Measurements from ENCODE around the gene ACSBG1. TPM values are rescaled to one million over a fixed set of nuclear protein-coding genes. Genes with fewer than 3 reads are reported as not detected.
A peak's percentile ranks its signal among the peaks of the same experiment; 100 is the strongest.

Gene ACSBG1
- total RNA-seq, 5 donors from 2014 or later (not counting 1 experiment from before 2014, with no cell fraction given): not detected

DNA sequence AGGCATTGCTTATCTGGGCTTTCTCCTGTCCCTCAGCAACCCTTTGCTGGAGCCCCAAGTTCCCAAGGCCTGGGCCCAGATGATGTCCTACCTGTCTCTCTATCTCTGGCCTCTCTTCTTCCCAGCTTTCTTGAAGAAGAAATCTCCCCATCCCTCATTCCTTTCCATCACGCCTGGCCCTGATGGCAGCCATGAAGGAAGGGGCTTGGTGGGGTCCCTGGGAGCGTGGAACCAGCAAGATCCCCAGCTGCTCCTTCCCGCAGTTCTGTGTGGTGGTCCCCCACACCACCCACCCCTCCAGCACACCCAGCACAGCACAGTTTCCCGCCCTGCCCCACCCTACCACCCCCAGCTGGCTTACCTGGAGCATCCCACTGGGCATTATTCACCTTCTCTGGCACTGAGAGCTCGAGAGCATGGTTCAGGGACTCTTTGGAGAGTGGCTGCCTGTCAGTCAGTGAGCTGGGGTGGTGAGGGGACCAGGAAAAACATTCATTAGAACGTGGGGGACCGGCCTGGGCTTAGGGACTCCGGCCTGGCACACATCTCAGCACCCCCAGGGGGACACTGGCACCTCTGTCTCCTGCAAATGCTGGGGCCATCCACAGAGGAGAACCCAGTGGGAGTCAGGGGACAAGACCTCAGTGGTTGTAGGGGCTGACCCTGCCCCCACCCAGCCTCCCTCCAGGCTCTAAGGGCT lies 26.6 kb downstream of the ACSBG1 start:
- ChIA-PET CTCF (no interaction called here), POLR2A (no interaction called here)
- H3K4me3 ChIP-seq (ENCODE audit: control insufficient read depth in 1 of 2, extremely low read depth in 1 of 2, low read length in 1 of 2): no peak overlapping the region
- Mint-ChIP-seq H3K27ac (no peak overlapping the region), H3K36me3 (no peaks in the 10 kb centered on the region), H3K27me3 (peaks cover 0 to 3% of the 10 kb centered on the region in 2 donors), H3K4me1 (no peaks in the 10 kb centered on the region), H3K9me3 (no peaks in the 10 kb centered on the region), H3K4me3 (no peak overlapping the region)
- DNase-seq (peak in 1 of 35 experiments; percentile 3), ATAC-seq (replicated peaks in 1 of 4) (no peak)
- H3K27me3 ChIP-seq (replicated peaks in 1 of 2; ENCODE audit: control insufficient read depth in 2 of 2, extremely low read depth in 1 of 2, insufficient read depth in 2 of 2, low read length in 1 of 2): peaks cover 0 to 23% of the 10 kb centered on the region in 2 experiments
- H3K4me1 ChIP-seq (ENCODE audit: control insufficient read depth in 1 of 2, extremely low read depth in 1 of 2, insufficient read depth in 2 of 2, low read length in 2 of 2): no peaks in the 10 kb centered on the region
- H3K27ac ChIP-seq (ENCODE audit: low read length): no peak overlapping the region
- H3K36me3 ChIP-seq (ENCODE audit: control insufficient read depth in 2 of 2, extremely low read depth in 1 of 2, insufficient read depth in 1 of 2, low read length in 1 of 2): no peaks in the 10 kb centered on the region
- WGBS (ENCODE audit: insufficient coverage): 100% methylated on average over 1 of the region's 8 CpGs
- no peaks in the 10 kb centered on the region for H3K9me3 ChIP-seq

DNA sequence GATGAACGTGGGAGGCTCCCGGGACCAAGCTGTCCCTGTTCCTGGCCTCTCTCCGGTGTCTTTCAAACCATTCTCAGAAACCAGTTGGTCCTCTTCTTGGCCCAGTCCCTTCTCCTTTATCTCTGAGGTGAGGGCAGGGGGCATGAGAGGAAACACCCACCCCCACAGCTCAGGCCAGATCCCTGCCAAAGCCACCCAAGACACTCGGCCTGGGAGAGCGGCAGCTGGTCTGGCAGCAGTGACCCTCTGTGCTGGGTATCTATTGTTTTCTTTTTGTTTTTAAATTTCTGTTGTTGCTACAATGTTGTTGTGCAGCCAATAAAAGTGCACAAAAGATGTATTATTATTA lies 27.3 kb downstream of the ACSBG1 start:
- no peak overlapping the region for H3K27ac ChIP-seq (ENCODE audit: low read length)
- Mint-ChIP-seq H3K4me1 (no peaks in the 10 kb centered on the region), H3K27ac (no peak overlapping the region), H3K9me3 (no peaks in the 10 kb centered on the region), H3K4me3 (no peak overlapping the region), H3K27me3 (no peaks in the 10 kb centered on the region), H3K36me3 (no peaks in the 10 kb centered on the region)
- H3K4me3 ChIP-seq (ENCODE audit: control insufficient read depth in 1 of 2, extremely low read depth in 1 of 2, low read length in 1 of 2): no peak overlapping the region
- POLR2A ChIA-PET: no interaction called here
- DNase-seq: no peak
- H3K36me3 ChIP-seq (ENCODE audit: control insufficient read depth in 2 of 2, extremely low read depth in 1 of 2, insufficient read depth in 1 of 2, low read length in 1 of 2): no peaks in the 10 kb centered on the region
- peaks cover 0 to 18% of the 10 kb centered on the region in 2 experiments for H3K27me3 ChIP-seq (replicated peaks in 1 of 2; ENCODE audit: control insufficient read depth in 2 of 2, extremely low read depth in 1 of 2, insufficient read depth in 2 of 2, low read length in 1 of 2)
- H3K4me1 ChIP-seq (ENCODE audit: control insufficient read depth in 1 of 2, extremely low read depth in 1 of 2, insufficient read depth in 2 of 2, low read length in 2 of 2): no peaks in the 10 kb centered on the region
- no peaks in the 10 kb centered on the region for H3K9me3 ChIP-seq
- ATAC-seq (replicated peaks in 1 of 4): no peak
- CTCF ChIA-PET: no interaction called here
- 100% methylated on average over 1 of the region's 5 CpGs for WGBS (ENCODE audit: insufficient coverage)

- Mint-ChIP-seq H3K4me1 (no peaks in the 10 kb centered on the region), H3K36me3 (no peaks in the 10 kb centered on the region), H3K9me3 (no peaks in the 10 kb centered on the region), H3K27me3 (no peaks in the 10 kb centered on the region), H3K4me3 (no peak overlapping the region), H3K27ac (no peak overlapping the region)
- ChIA-PET POLR2A (no interaction called here), CTCF (interaction anchor here (0.5 to 1.1 kb wide), 2 partner anchors 98 to 197 kb away, joined by 3 to 8 read pairs; no protein-coding TSS in a partner anchor)
- peak in 1 of 35 experiments; percentile 2 for DNase-seq
- H3K27me3 ChIP-seq (replicated peaks in 1 of 2; ENCODE audit: control insufficient read depth in 2 of 2, extremely low read depth in 1 of 2, insufficient read depth in 2 of 2, low read length in 1 of 2): peaks cover 0 to 15% of the 10 kb centered on the region in 2 experiments
- H3K9me3 ChIP-seq: no peaks in the 10 kb centered on the region
- H3K4me3 ChIP-seq (ENCODE audit: control insufficient read depth in 1 of 2, extremely low read depth in 1 of 2, low read length in 1 of 2): no peak overlapping the region
- no peaks in the 10 kb centered on the region for H3K4me1 ChIP-seq (ENCODE audit: control insufficient read depth in 1 of 2, extremely low read depth in 1 of 2, insufficient read depth in 2 of 2, low read length in 2 of 2)
- ATAC-seq (replicated peaks in 1 of 4): no peak
- no peak overlapping the region for H3K27ac ChIP-seq (ENCODE audit: low read length)
- H3K36me3 ChIP-seq (ENCODE audit: control insufficient read depth in 2 of 2, extremely low read depth in 1 of 2, insufficient read depth in 1 of 2, low read length in 1 of 2): no peaks in the 10 kb centered on the region
- WGBS (ENCODE audit: insufficient coverage): 82% methylated on average over 12 of the region's 12 CpGs
These were observed 27.8 kb downstream of the ACSBG1 start for GRCh38 chr15:78206326-78207109.

DNA sequence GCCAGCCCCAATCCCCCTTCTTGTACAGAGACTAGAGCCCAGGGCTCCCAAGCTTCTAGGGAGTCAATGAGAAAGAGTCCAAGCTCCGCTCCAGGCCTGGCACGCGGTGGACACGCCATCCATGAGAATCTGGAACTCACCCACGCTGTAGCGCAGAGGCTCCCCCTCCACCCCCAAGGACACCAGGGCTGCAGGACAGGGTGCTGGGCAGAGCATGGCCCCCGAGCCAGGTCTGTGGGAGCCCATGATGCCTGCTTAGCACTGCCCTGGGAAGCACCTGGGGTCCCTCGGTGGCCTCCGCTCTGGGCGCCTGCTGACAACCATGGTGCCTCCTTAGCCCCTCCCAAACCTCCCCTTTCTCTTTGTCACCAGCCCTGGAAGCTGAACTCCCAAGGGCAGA lies 28.5 kb downstream of the ACSBG1 start:
- ChIA-PET CTCF (interaction anchor here in 1 of 2 donors (1.1 kb wide), 1 partner anchor 97 kb away, joined by 3 read pairs; no protein-coding TSS in a partner anchor), POLR2A (interaction anchor here in 1 of 2 donors (0.6 kb wide), 1 partner anchor 91 kb away, joined by 3 read pairs; no protein-coding TSS in a partner anchor)
- Histone ChIP-seq H3K4me3 (ENCODE audit: control insufficient read depth in 1 of 2, extremely low read depth in 1 of 2, low read length in 1 of 2) (no peak overlapping the region), H3K4me1 (ENCODE audit: control insufficient read depth in 1 of 2, extremely low read depth in 1 of 2, insufficient read depth in 2 of 2, low read length in 2 of 2) (no peaks in the 10 kb centered on the region), H3K9me3 (no peaks in the 10 kb centered on the region), H3K36me3 (ENCODE audit: control insufficient read depth in 2 of 2, extremely low read depth in 1 of 2, insufficient read depth in 1 of 2, low read length in 1 of 2) (no peaks in the 10 kb centered on the region), H3K27ac (ENCODE audit: low read length) (no peak overlapping the region), H3K27me3 (replicated peaks in 1 of 2; ENCODE audit: control insufficient read depth in 2 of 2, extremely low read depth in 1 of 2, insufficient read depth in 2 of 2, low read length in 1 of 2) (peaks cover 0 to 14% of the 10 kb centered on the region in 2 experiments)
- Mint-ChIP-seq H3K27ac (no peak overlapping the region), H3K27me3 (no peaks in the 10 kb centered on the region), H3K4me1 (no peaks in the 10 kb centered on the region), H3K9me3 (no peaks in the 10 kb centered on the region), H3K4me3 (no peak overlapping the region), H3K36me3 (no peaks in the 10 kb centered on the region)
- DNase-seq (peak in 1 of 35 experiments; percentile 4), ATAC-seq (replicated peaks in 1 of 4) (no peak)
- 89% methylated on average over 10 of the region's 10 CpGs for WGBS (ENCODE audit: insufficient coverage)

DNA sequence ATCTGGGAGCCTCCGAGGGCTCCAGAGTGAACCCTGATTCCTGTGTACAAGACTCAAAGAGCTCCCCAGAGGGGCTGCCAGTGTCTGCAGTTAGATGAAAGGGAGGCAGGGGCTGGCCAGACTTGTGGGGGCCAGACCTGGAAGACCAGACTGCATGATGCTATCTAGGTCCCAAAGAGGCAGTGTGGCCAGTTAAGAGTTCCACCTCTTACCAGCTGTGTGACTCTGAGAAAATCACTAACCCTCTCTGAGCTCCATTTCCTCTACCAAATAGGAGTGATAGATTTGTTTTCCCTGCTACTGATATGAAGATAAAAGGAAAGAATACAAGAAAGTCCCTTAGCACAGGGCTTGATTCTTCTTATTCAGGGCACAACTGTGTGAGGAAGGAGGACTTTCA lies 29.0 kb downstream of the ACSBG1 start:
- no peak overlapping the region for H3K27ac ChIP-seq (ENCODE audit: low read length)
- peaks cover 0 to 14% of the 10 kb centered on the region in 2 experiments for H3K27me3 ChIP-seq (replicated peaks in 1 of 2; ENCODE audit: control insufficient read depth in 2 of 2, extremely low read depth in 1 of 2, insufficient read depth in 2 of 2, low read length in 1 of 2)
- no peaks in the 10 kb centered on the region for H3K4me1 ChIP-seq (ENCODE audit: control insufficient read depth in 1 of 2, extremely low read depth in 1 of 2, insufficient read depth in 2 of 2, low read length in 2 of 2)
- H3K9me3 ChIP-seq: no peaks in the 10 kb centered on the region
- Mint-ChIP-seq H3K27ac (no peak overlapping the region), H3K36me3 (no peaks in the 10 kb centered on the region), H3K9me3 (no peaks in the 10 kb centered on the region), H3K27me3 (no peaks in the 10 kb centered on the region), H3K4me3 (no peak overlapping the region), H3K4me1 (no peaks in the 10 kb centered on the region)
- no peak overlapping the region for H3K4me3 ChIP-seq (ENCODE audit: control insufficient read depth in 1 of 2, extremely low read depth in 1 of 2, low read length in 1 of 2)
- H3K36me3 ChIP-seq (ENCODE audit: control insufficient read depth in 2 of 2, extremely low read depth in 1 of 2, insufficient read depth in 1 of 2, low read length in 1 of 2): no peaks in the 10 kb centered on the region
- ChIA-PET POLR2A (interaction anchor here in 1 of 2 donors (0.6 kb wide), 1 partner anchor 91 kb away, joined by 3 read pairs; no protein-coding TSS in a partner anchor), CTCF (interaction anchor here (1.0 to 1.3 kb wide), 4 partner anchors 9 to 97 kb away, joined by 3 to 4 read pairs (median 3); no protein-coding TSS in a partner anchor)
- ATAC-seq (replicated peaks in 1 of 4) (no peak), DNase-seq (no peak)
- 100% methylated on average over 1 of the region's 1 CpG for WGBS (ENCODE audit: insufficient coverage)

DNA sequence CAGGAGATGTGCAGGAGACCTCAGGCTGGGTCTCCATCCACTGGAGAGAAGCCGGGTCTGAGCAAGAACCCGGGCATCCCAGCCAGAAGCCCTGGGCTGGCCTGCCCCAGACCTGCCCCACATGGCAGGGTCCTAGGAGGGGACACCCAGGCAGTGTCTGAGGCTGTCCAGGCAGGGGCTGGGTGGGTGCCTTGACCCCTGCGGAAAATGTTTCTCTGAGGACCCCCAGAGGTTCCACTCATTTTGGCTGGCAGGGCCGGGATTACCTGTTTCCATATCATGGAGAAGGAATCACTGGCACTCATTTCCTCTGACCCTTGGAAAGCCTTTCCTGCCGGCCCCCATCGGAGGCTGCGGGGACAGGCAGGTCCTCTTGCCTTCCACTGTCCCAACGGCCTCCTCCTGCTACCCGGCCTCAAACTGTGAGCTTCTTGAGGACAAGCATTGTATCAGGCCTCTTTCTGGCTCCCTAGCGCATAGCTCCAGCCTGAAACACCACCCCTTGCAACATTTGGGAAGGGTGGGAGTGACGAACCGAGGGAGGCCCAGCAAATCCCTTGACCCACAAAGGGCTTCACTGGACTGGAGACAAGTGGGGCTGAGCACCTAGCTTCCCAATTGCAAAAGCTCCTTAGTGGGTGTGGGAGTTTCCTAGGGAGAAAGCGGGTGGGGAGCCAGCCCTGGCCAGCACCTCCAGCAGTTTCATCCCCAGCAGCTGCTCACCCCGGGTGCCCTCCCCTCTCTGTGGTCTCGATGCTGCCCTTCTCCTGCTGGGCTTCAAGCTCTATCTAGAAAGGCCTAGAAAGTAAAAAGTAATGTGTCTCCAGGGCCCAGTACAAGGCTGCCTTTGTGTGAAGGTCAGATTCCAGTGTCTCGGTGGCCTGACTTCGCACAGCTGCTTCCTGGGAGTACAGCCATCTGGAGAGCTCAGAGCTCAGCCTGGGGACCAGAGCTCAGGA lies 29.7 kb downstream of the ACSBG1 start:
- WGBS (ENCODE audit: insufficient coverage): 88% methylated on average over 16 of the region's 17 CpGs
- H3K27me3 Mint-ChIP-seq: no peaks in the 10 kb centered on the region
- no peak overlapping the region for H3K27ac Mint-ChIP-seq

More for the DNA sequence above, 29.7 kb downstream of the ACSBG1 start:
- Histone ChIP-seq H3K36me3 (ENCODE audit: control insufficient read depth in 2 of 2, extremely low read depth in 1 of 2, insufficient read depth in 1 of 2, low read length in 1 of 2) (no peaks in the 10 kb centered on the region), H3K9me3 (no peaks in the 10 kb centered on the region), H3K27me3 (replicated peaks in 1 of 2; ENCODE audit: control insufficient read depth in 2 of 2, extremely low read depth in 1 of 2, insufficient read depth in 2 of 2, low read length in 1 of 2) (peaks cover 0 to 14% of the 10 kb centered on the region in 2 experiments), H3K27ac (ENCODE audit: low read length) (no peak overlapping the region), H3K4me1 (ENCODE audit: control insufficient read depth in 1 of 2, extremely low read depth in 1 of 2, insufficient read depth in 2 of 2, low read length in 2 of 2) (no peaks in the 10 kb centered on the region), H3K4me3 (ENCODE audit: control insufficient read depth in 1 of 2, extremely low read depth in 1 of 2, low read length in 1 of 2) (no peak overlapping the region)
- Mint-ChIP-seq H3K4me1 (no peaks in the 10 kb centered on the region), H3K36me3 (no peaks in the 10 kb centered on the region), H3K4me3 (no peak overlapping the region), H3K9me3 (no peaks in the 10 kb centered on the region)
- ChIA-PET POLR2A (no interaction called here), CTCF (interaction anchor here (1.0 to 1.3 kb wide), 4 partner anchors 8 to 240 kb away, joined by 3 to 4 read pairs (median 3); no protein-coding TSS in a partner anchor)
- peak in 1 of 35 experiments; percentile 0 for DNase-seq
- ATAC-seq (replicated peaks in 1 of 4): no peak
